ENCODE data around the gene STH.

- no peak for TF ChIP-seq CTCF (IDR thresholded peaks at IDR 0.05 in 8 of 11, conservative IDR thresholded peaks at IDR 0.05 in 3 of 11)
- TF ChIP-seq POLR2AphosphoS5 (IDR thresholded peaks at IDR 0.05): no peak
- TF ChIP-seq POLR2A (IDR thresholded peaks at IDR 0.05): no peak
Observed at GRCh38 chr17:45958994-45959665, 39.9 kb upstream of the STH start.
